SH-SY5Y (cell line): ENCODE data around the gene MAN1C1.
A peak's percentile ranks its signal among the peaks of the same experiment; 100 is the strongest.

Experiments
- GATA2 ChIP-seq: IDR thresholded peaks from 2 replicates; pipeline ENCODE4 v1.6.1; 2011; ENCODE audit warnings: mild to moderate bottlenecking, low read depth, low read length
- GATA3 ChIP-seq: IDR thresholded peaks from 2 replicates; pipeline ENCODE4 v1.6.1; 2011; ENCODE audit warnings: low read depth, mild to moderate bottlenecking, low read length, moderate library complexity

MAN1C1 gene

GRCh38 chr1:25798666-25799351 is 182.2 kb downstream of the MAN1C1 start:
- no peak for TF ChIP-seq GATA2

- no peak for TF ChIP-seq GATA3
- TF ChIP-seq GATA2: no peak
Measured at GRCh38 chr1:25799352-25799934, 182.9 kb downstream of the MAN1C1 start.

- TF ChIP-seq GATA3: no peak
- TF ChIP-seq GATA2: no peak
Measured at GRCh38 chr1:25799935-25800702, 183.5 kb downstream of the MAN1C1 start, which contains the start of gene SELENON. TSS of gene SELENON (plus strand) at chr1:25800193. CDS start at chr1:25800231, 38 bp downstream.

- TF ChIP-seq GATA3 (no peak), GATA2 (no peak)
Measured at GRCh38 chr1:25800703-25801377, 184.2 kb downstream of the MAN1C1 start.

- TF ChIP-seq GATA2 (peak; percentile 89), GATA3 (no peak)
Measured at GRCh38 chr1:25802915-25803314, 186.3 kb downstream of the MAN1C1 start.

- TF ChIP-seq GATA3 (no peak), GATA2 (no peak)
Measured at GRCh38 chr1:25803368-25803767, 186.8 kb downstream of the MAN1C1 start.

GRCh38 chr1:25804244-25804963 is 187.8 kb downstream of the MAN1C1 start:
- no peak for TF ChIP-seq GATA3
- no peak for TF ChIP-seq GATA2

- TF ChIP-seq GATA2: no peak
- no peak for TF ChIP-seq GATA3
Measured at GRCh38 chr1:25804964-25805862, 188.6 kb downstream of the MAN1C1 start.

- no peak for TF ChIP-seq GATA2
- no peak for TF ChIP-seq GATA3
Measured at GRCh38 chr1:25805863-25806225, 189.3 kb downstream of the MAN1C1 start.

GRCh38 chr1:25806418-25806817 is 189.8 kb downstream of the MAN1C1 start:
- no peak for TF ChIP-seq GATA2
- no peak for TF ChIP-seq GATA3

GRCh38 chr1:25807480-25808390 is 191.1 kb downstream of the MAN1C1 start:
- no peak for TF ChIP-seq GATA3
- no peak for TF ChIP-seq GATA2

- TF ChIP-seq GATA3: no peak
- TF ChIP-seq GATA2: no peak
Measured at GRCh38 chr1:25808481-25809244, 192.1 kb downstream of the MAN1C1 start.
